K562 (cell line): ENCODE data around the gene CEND1. TPM values are rescaled to one million over a fixed set of nuclear protein-coding genes. Genes with fewer than 3 reads are reported as not detected.
"Not testable (repeated sequence)": the region's sequence is repeated elsewhere in the genome, so short reads cannot be mapped to it uniquely, and the experiment has no call there.

ENCODE experiments used
- ATAC-seq: fragments of 200-7000 bp; cut with Tn5 transposase; 3 replicates; pipeline ENCODE4 v1.9.1; 2020; ENCODE audit warnings: moderate library complexity
- BruUV-seq: library from RNA; stranded (reverse); fragments of 400-500 nt; replicated peaks from 2 replicates; lab custom pipeline; 2021; lab: Mats Ljungman, UMichigan
- CTCF ChIA-PET: fragments of 300-600 bp; formaldehyde crosslinking; extraction: SDS; loops from one replicate; lab custom pipeline; 2021; ENCODE audit warnings: low intra/inter-chr PET ratio; lab: Yijun Ruan, JAX
- POLR2A ChIA-PET: fragments of 300-600, 350-650 bp; sonication (Branson Sonifier 250); formaldehyde crosslinking; extraction: SDS; loops from one replicate; lab custom pipeline; 2021; ENCODE audit warnings: antibody characterized with exemption, inconsistent platforms; lab: Yijun Ruan, JAX
- DNase-seq, 4 experiments: peaks; one replicate each; pipeline versions ENCODE4 v3.0.0 to v3.0.0-alpha.2; 2011 to 2018; ENCODE audit warnings: low spot score in 3 of 4, mixed read lengths in 3 of 4; ENCODE audit errors: extremely low read depth in 1 of 4
- FAIRE-seq: peaks from 2 replicates; lab custom pipeline; 2011; peaks lifted over from hg19 to GRCh38; lab: Jason Lieb, UNC
- H2AFZ ChIP-seq: 2 replicates; pipeline ENCODE4 v1.6.0; 2011; ENCODE audit warnings: low read depth, low read length, control low read depth, inconsistent platforms
- H3K27ac ChIP-seq: fragments of 200-600 bp; 3 replicates; pipeline ENCODE4 v1.8.0; 2011; ENCODE audit warnings: low read depth, mild to moderate bottlenecking, control low read depth, inconsistent platforms, low read length, moderate library complexity, mixed read lengths; ENCODE audit errors: extremely low read depth
- H3K27me3 ChIP-seq, 2 experiments: fragments of 300-600 bp in 1 of 2; 2 replicates in 1 of 2; 3 replicates in 1 of 2; pipeline versions ENCODE4 v1.6.0 to v1.8.0; 2011; ENCODE audit warnings: inconsistent platforms in 2 of 2, low read length in 2 of 2, mild to moderate bottlenecking in 1 of 2, mixed read lengths in 1 of 2, moderate library complexity in 1 of 2; ENCODE audit not compliant: control insufficient read depth in 2 of 2, insufficient read depth in 2 of 2
- H3K36me3 ChIP-seq: fragments of 300-600 bp; 3 replicates; pipeline ENCODE4 v1.8.0; 2011; ENCODE audit warnings: mild to moderate bottlenecking, low read length, inconsistent platforms; ENCODE audit not compliant: control insufficient read depth, insufficient read depth
- H3K4me1 ChIP-seq, 2 experiments: fragments of 200-600 bp in 1 of 2; replicated peaks in 1 of 2; 2 replicates in 1 of 2; 3 replicates in 1 of 2; pipeline versions ENCODE4 v1.5.1 to v1.8.0; 2011; ENCODE audit warnings: inconsistent platforms in 2 of 2, low read length in 2 of 2, mild to moderate bottlenecking in 1 of 2, mixed read lengths in 1 of 2, moderate library complexity in 1 of 2; ENCODE audit not compliant: control insufficient read depth in 2 of 2, insufficient read depth in 2 of 2
- H3K4me2 ChIP-seq: 2 replicates; pipeline ENCODE4 v1.6.1; 2011; ENCODE audit warnings: low read length, control low read depth, inconsistent platforms, mixed read lengths; ENCODE audit not compliant: insufficient read depth
- H3K4me3 ChIP-seq: fragments of 200-600 bp; sonication (generic), shearing (Covaris generic); 2 replicates; pipeline ENCODE4 v1.5.1; 2016; ENCODE audit warnings: control low read depth, inconsistent platforms
- H3K79me2 ChIP-seq: fragments of 200-600 bp; 3 replicates; pipeline ENCODE4 v1.8.0; 2011; ENCODE audit warnings: low read length, inconsistent platforms; ENCODE audit not compliant: control insufficient read depth, insufficient read depth
- H3K9ac ChIP-seq, 2 experiments: 2 replicates each; pipeline versions ENCODE4 v1.6.0 to v1.6.1; 2011; ENCODE audit warnings: low read depth in 2 of 2, low read length in 2 of 2, control low read depth in 1 of 2, inconsistent platforms in 1 of 2, mild to moderate bottlenecking in 1 of 2, mixed read lengths in 1 of 2; ENCODE audit not compliant: insufficient read depth in 1 of 2
- H3K9me1 ChIP-seq: one replicate; pipeline ENCODE4 v1.6.0; 2011; ENCODE audit warnings: inconsistent platforms, mild to moderate bottlenecking, low read length, moderate library complexity; ENCODE audit not compliant: control insufficient read depth, insufficient read depth
- H3K9me3 ChIP-seq: replicated peaks from 2 replicates; pipeline ENCODE4 v1.5.1; 2011; ENCODE audit warnings: low read depth, low read length, inconsistent platforms; ENCODE audit not compliant: control insufficient read depth, insufficient read depth
- H4K20me1 ChIP-seq: replicated peaks from 2 replicates; pipeline ENCODE4 v1.6.1; 2011; ENCODE audit warnings: low read length, inconsistent platforms, mixed read lengths; ENCODE audit not compliant: control insufficient read depth, insufficient read depth
- MEIS2 ChIP-seq: fragments of 450-650 bp; IDR thresholded peaks from 2 replicates; pipeline ENCODE4 v1.6.1; 2014; ENCODE audit warnings: mild to moderate bottlenecking; ENCODE audit not compliant: partially characterized antibody
- PKNOX1 ChIP-seq: fragments of 450-650 bp; IDR thresholded peaks from 2 replicates; pipeline ENCODE4 v1.6.1; 2016
- WGBS: fragments of 100-300 bp; shearing (Covaris generic); methylation state at CpG from one replicate; pipeline ENCODE4 v1.1.6; 2016; ENCODE audit warnings: low coverage, mixed read lengths; ENCODE audit not compliant: insufficient coverage; ENCODE audit errors: missing lambda C conversion rate; 5-methylcytosine and 5-hydroxymethylcytosine counted together
- in situ Hi-C: fragments of 300-500 bp; cut with MboI; formaldehyde crosslinking; loops from 4 replicates; pipeline ENCODE4 v1.15.0; 2018; ENCODE audit warnings: inconsistent platforms, mixed read lengths
- intact Hi-C: fragments of 100-400 bp; cut with micrococcal nuclease; formaldehyde crosslinking; loops from 2 replicates; pipeline ENCODE4 v1.14.2; 2022
- polyA plus RNA-seq, 8 experiments: library from polyadenylated mRNA; depleted of rRNA in 4 of 8; stranded (reverse) in 5 of 8; unstranded in 3 of 8; fragments of >200 nt; fragmentation: Nextera tagmentation in 2 of 8; fragmentation: Illumina TruSeq in 1 of 8; extraction: Ambion mirVana in 2 of 8; extraction: Trizol in 1 of 8; gene quantifications; 2 replicates each; pipeline versions ENCODE4 v1.2.1 to v1.2.3, GENCODE V29; 2011 to 2014; ENCODE audit warnings: inconsistent platforms in 1 of 8, missing spikeins in 1 of 8
- total RNA-seq, 7 experiments: library from RNA; depleted of rRNA in 6 of 7; stranded (reverse); fragments of >200 nt in 6 of 7; fragmentation: Illumina TruSeq in 2 of 7; extraction: Trizol in 2 of 7; gene quantifications; 2 replicates each; pipeline versions ENCODE4 v1.2.1 to v1.2.3, GENCODE V29; 2011 to 2021; ENCODE audit warnings: low replicate concordance in 1 of 7
- TF ChIP-seq, protein P1 (sequence below), 2 experiments: IDR thresholded peaks in 1 of 2; conservative IDR thresholded peaks in 1 of 2; 2 replicates each; pipeline ENCODE4 v1.6.1; 2016; ENCODE audit warnings: low read depth in 2 of 2, mild to moderate bottlenecking in 1 of 2, missing compliant biosample characterization in 1 of 2, missing genetic modification characterization in 1 of 2, moderate library complexity in 1 of 2
- TF ChIP-seq, protein P2 (sequence below), 2 experiments: fragments of 450-650 bp; conservative IDR thresholded peaks; 2 replicates each; pipeline ENCODE4 v1.6.1; 2017; ENCODE audit warnings: mild to moderate bottlenecking in 2 of 2, moderate library complexity in 2 of 2

The CEND1 gene
- total and polyA plus RNA-seq, 9 of the 15 experiments (the other 6 are each of a cell fraction or from before 2014, with no cell fraction given) = 0.13 to 0.18 (median 0.16) TPM; not detected in 6

- peak overlapping the region; percentile 80 for H2AFZ ChIP-seq
- H4K20me1 ChIP-seq, H3K9me1 ChIP-seq, H3K9me3 ChIP-seq, H3K79me2 ChIP-seq, H3K27ac ChIP-seq, in situ Hi-C loops, intact Hi-C loops, H3K4me3 ChIP-seq, BruUV-seq, DNase-seq, CTCF ChIA-PET, H3K27me3 ChIP-seq, H3K36me3 ChIP-seq: not testable (repeated sequence)
- H3K9ac ChIP-seq = peak overlapping the region in 1 of 2 experiments; percentile 50; a peak in 1 of 4 replicates
- H3K4me2 ChIP-seq = peak overlapping the region; percentile 27; the same call in 1 of the 2 replicates
- TF ChIP-seq MEIS2 = peak; percentile 63
- TF ChIP-seq, protein P1, sequence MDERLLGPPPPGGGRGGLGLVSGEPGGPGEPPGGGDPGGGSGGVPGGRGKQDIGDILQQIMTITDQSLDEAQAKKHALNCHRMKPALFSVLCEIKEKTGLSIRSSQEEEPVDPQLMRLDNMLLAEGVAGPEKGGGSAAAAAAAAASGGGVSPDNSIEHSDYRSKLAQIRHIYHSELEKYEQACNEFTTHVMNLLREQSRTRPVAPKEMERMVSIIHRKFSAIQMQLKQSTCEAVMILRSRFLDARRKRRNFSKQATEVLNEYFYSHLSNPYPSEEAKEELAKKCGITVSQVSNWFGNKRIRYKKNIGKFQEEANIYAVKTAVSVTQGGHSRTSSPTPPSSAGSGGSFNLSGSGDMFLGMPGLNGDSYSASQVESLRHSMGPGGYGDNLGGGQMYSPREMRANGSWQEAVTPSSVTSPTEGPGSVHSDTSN (CRISPR knock-in tag; IDR thresholded peaks at IDR 0.05; ENCODE audit: low read depth) = 0 out of 2 replicates have a peak, but pooled peaks have one; percentile 22
- TF ChIP-seq, protein P1 (tag; conservative IDR thresholded peaks at IDR 0.05; ENCODE audit: low read depth) = peak; percentile 74
- TF ChIP-seq PKNOX1 = peak; percentile 96
- TF ChIP-seq, protein P2, sequence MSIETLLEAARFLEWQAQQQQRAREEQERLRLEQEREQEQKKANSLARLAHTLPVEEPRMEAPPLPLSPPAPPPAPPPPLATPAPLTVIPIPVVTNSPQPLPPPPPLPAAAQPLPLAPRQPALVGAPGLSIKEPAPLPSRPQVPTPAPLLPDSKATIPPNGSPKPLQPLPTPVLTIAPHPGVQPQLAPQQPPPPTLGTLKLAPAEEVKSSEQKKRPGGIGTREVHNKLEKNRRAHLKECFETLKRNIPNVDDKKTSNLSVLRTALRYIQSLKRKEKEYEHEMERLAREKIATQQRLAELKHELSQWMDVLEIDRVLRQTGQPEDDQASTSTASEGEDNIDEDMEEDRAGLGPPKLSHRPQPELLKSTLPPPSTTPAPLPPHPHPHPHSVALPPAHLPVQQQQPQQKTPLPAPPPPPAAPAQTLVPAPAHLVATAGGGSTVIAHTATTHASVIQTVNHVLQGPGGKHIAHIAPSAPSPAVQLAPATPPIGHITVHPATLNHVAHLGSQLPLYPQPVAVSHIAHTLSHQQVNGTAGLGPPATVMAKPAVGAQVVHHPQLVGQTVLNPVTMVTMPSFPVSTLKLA (conservative IDR thresholded peaks at IDR 0.05) = 0 out of 4 replicates have a peak, but pooled peaks of 1 of the 2 experiments have one; percentile 17
- POLR2A ChIA-PET = interaction anchor here (1.2 to 2.8 kb wide), 2 partner anchors 10 to 12 kb away, joined by 7 to 14 read pairs; partner anchors contain the start of gene TALDO1
- WGBS = 28% methylated on average over 10 of the region's 10 CpGs
- ATAC-seq = peak; percentile 59
- peaks cover 10 to 21% of the 10 kb centered on the region in 2 experiments; a peak in 4 of 5 replicates for H3K4me1 ChIP-seq
- peak; percentile 80 for FAIRE-seq
Observed at GRCh38 chr11:737899-738298, 52.0 kb downstream of the CEND1 start.
